IMR-90 (cell line): ENCODE measurements around the gene SOX30. TPM values are rescaled to one million over a fixed set of nuclear protein-coding genes. Genes with fewer than 3 reads are reported as not detected.

Experiments
- ATAC-seq: fragments of 200-7000 bp; cut with Tn5 transposase; 2 replicates; pipeline ENCODE4 v1.9.1; 2020; ENCODE audit warnings: low read depth, mild to moderate bottlenecking, moderate library complexity
- BruUV-seq: library from RNA; stranded (reverse); fragments of 400-500 nt; replicated peaks from 2 replicates; lab custom pipeline; 2021; lab: Mats Ljungman, UMichigan
- CTCF ChIA-PET: fragments of 300-600 bp; formaldehyde crosslinking; extraction: SDS; loops from one replicate; lab custom pipeline; 2021; ENCODE audit warnings: antibody characterized with exemption; lab: Yijun Ruan, JAX
- POLR2A ChIA-PET: fragments of 300-600 bp; sonication (Branson Sonifier 250); formaldehyde crosslinking; loops from one replicate; lab custom pipeline; 2022; ENCODE audit warnings: antibody characterized with exemption; ENCODE audit not compliant: unreplicated experiment; lab: Charles Lee
- DNase-seq: peaks from one replicate; pipeline ENCODE4 v3.0.0; 2013
- H2AFZ ChIP-seq: replicated peaks from 2 replicates; pipeline ENCODE3; 2013; ENCODE audit warnings: low read length, mild to moderate bottlenecking; ENCODE audit not compliant: poor library complexity
- H2AK5ac ChIP-seq: 2 replicates; pipeline ENCODE4 v1.6.1; 2013; ENCODE audit warnings: low read depth, low read length, inconsistent platforms
- H2AK9ac ChIP-seq: replicated peaks from 2 replicates; pipeline ENCODE3; 2013; ENCODE audit warnings: mild to moderate bottlenecking, low read depth, low read length, moderate library complexity; ENCODE audit not compliant: poor library complexity
- H2BK120ac ChIP-seq: 2 replicates; pipeline ENCODE4 v1.6.1; 2013; ENCODE audit warnings: low read depth, low read length, inconsistent platforms
- H2BK15ac ChIP-seq: 3 replicates; pipeline ENCODE4 v1.6.1; 2013; ENCODE audit warnings: low read depth, low read length, inconsistent platforms
- H2BK20ac ChIP-seq: 2 replicates; pipeline ENCODE4 v1.6.1; 2013; ENCODE audit warnings: low read depth, mild to moderate bottlenecking, inconsistent platforms, low read length, moderate library complexity
- H2BK5ac ChIP-seq: 2 replicates; pipeline ENCODE4 v1.6.1; 2013; ENCODE audit warnings: mild to moderate bottlenecking, low read depth, low read length, inconsistent platforms; ENCODE audit not compliant: poor library complexity, severe bottlenecking
- H3K14ac ChIP-seq: replicated peaks from 2 replicates; pipeline ENCODE4 v1.6.1; 2013; ENCODE audit warnings: low read depth, low read length, inconsistent platforms
- H3K18ac ChIP-seq: 2 replicates; pipeline ENCODE4 v1.6.1; 2013; ENCODE audit warnings: low read depth, low read length, control low read depth
- H3K23ac ChIP-seq: 2 replicates; pipeline ENCODE4 v1.6.1; 2013; ENCODE audit warnings: low read depth, low read length, inconsistent platforms
- H3K27ac ChIP-seq: 2 replicates; pipeline ENCODE4 v1.5.1; 2013; ENCODE audit warnings: mild to moderate bottlenecking, control low read depth, low read length; ENCODE audit not compliant: insufficient read depth
- H3K27me3 ChIP-seq: 2 replicates; pipeline ENCODE4 v1.6.1; 2013; ENCODE audit warnings: low read length; ENCODE audit not compliant: control insufficient read depth, insufficient read depth
- H3K36me3 ChIP-seq: 2 replicates; pipeline ENCODE4 v1.6.1; 2013; ENCODE audit warnings: low read length, mixed read lengths; ENCODE audit not compliant: control insufficient read depth, insufficient read depth
- H3K4ac ChIP-seq: 2 replicates; pipeline ENCODE4 v1.6.1; 2013; ENCODE audit warnings: low read depth, low read length, inconsistent platforms
- H3K4me1 ChIP-seq: 2 replicates; pipeline ENCODE4 v1.6.1; 2013; ENCODE audit warnings: low read length, mixed read lengths; ENCODE audit not compliant: control insufficient read depth, insufficient read depth
- H3K4me2 ChIP-seq: 2 replicates; pipeline ENCODE4 v1.6.1; 2013; ENCODE audit warnings: low read depth, mild to moderate bottlenecking, control low read depth, low read length, moderate library complexity
- H3K4me3 ChIP-seq: 2 replicates; pipeline ENCODE4 v1.5.1; 2013; ENCODE audit warnings: low read depth, mild to moderate bottlenecking, control low read depth, low read length, moderate library complexity; ENCODE audit not compliant: insufficient read depth
- H3K56ac ChIP-seq: 2 replicates; pipeline ENCODE4 v1.6.1; 2013; ENCODE audit warnings: low read length, inconsistent platforms; ENCODE audit not compliant: insufficient read depth; ENCODE audit errors: extremely low read depth
- H3K79me1 ChIP-seq, 2 experiments: 2 replicates each; pipeline ENCODE4 v1.6.1; 2013; ENCODE audit warnings: low read length in 2 of 2, inconsistent platforms in 1 of 2, low read depth in 1 of 2
- H3K9ac ChIP-seq: 2 replicates; pipeline ENCODE4 v1.6.1; 2013; ENCODE audit warnings: low read depth, low read length, control low read depth
- H3K9me1 ChIP-seq: 2 replicates; pipeline ENCODE4 v1.6.1; 2013; ENCODE audit warnings: low read length, inconsistent platforms; ENCODE audit not compliant: insufficient read depth
- H3K9me3 ChIP-seq: 2 replicates; pipeline ENCODE4 v1.6.1; 2013; ENCODE audit warnings: low read length; ENCODE audit not compliant: control insufficient read depth, insufficient read depth
- H4K20me1 ChIP-seq: 2 replicates; pipeline ENCODE4 v1.6.1; 2013; ENCODE audit warnings: low read length, inconsistent platforms; ENCODE audit not compliant: insufficient read depth
- H4K5ac ChIP-seq: 2 replicates; pipeline ENCODE4 v1.6.1; 2013; ENCODE audit warnings: mild to moderate bottlenecking, low read depth, low read length, control low read depth
- H4K8ac ChIP-seq, 2 experiments: 2 replicates each; pipeline ENCODE4 v1.6.1; 2013; ENCODE audit warnings: low read depth in 2 of 2, low read length in 2 of 2, control low read depth in 1 of 2, inconsistent platforms in 1 of 2
- H4K91ac ChIP-seq: 2 replicates; pipeline ENCODE4 v1.6.1; 2013; ENCODE audit warnings: low read depth, low read length, inconsistent platforms; ENCODE audit not compliant: insufficient read depth
- CHD1 ChIP-seq: IDR thresholded peaks from 2 replicates; pipeline ENCODE4 v1.6.1; 2012; ENCODE audit warnings: low read depth, low read length, improper control_type of control experiment
- ELK1 ChIP-seq: fragments of 150-350 bp; IDR thresholded peaks from 2 replicates; pipeline ENCODE4 v1.6.1; 2016; ENCODE audit warnings: low read depth, mild to moderate bottlenecking, low read length, moderate library complexity, borderline replicate concordance
- FOS ChIP-seq: fragments of 150-350 bp; IDR thresholded peaks from 2 replicates; pipeline ENCODE4 v1.6.1; 2016; ENCODE audit warnings: low read depth, low read length
- MAFK ChIP-seq: IDR thresholded peaks from 2 replicates; pipeline ENCODE4 v1.6.1; 2012; ENCODE audit warnings: low read depth, low read length, improper control_type of control experiment
- MAZ ChIP-seq: IDR thresholded peaks from 2 replicates; pipeline ENCODE4 v1.6.1; 2012; ENCODE audit warnings: low read depth, mild to moderate bottlenecking, low read length, improper control_type of control experiment, moderate library complexity, borderline replicate concordance
- RAD21 ChIP-seq: IDR thresholded peaks from 2 replicates; pipeline ENCODE4 v1.6.1; 2012; ENCODE audit warnings: low read length, improper control_type of control experiment
- USF2 ChIP-seq: fragments of 150-350 bp; IDR thresholded peaks from 2 replicates; pipeline ENCODE4 v1.6.1; 2017; ENCODE audit warnings: mild to moderate bottlenecking, antibody characterized with exemption, low read length, low read depth
- WGBS, 2 experiments: methylation state at CpG; one replicate each; pipeline versions ENCODE4 v1.1.5 to v1.1.7; 2013; ENCODE audit warnings: missing lambda C conversion rate in 2 of 2; ENCODE audit not compliant: insufficient read length in 1 of 2; ENCODE audit errors: extremely low coverage in 2 of 2; 5-methylcytosine and 5-hydroxymethylcytosine counted together
- dilution Hi-C: fragments of 300-500 bp; cut with HindIII; formaldehyde crosslinking; loops from one replicate; pipeline ENCODE4 v1.14.3; 2018; ENCODE audit warnings: low sequenced_read_pairs; ENCODE audit not compliant: unreplicated experiment
- in situ Hi-C: fragments of 300-500 bp; cut with MboI; formaldehyde crosslinking; loops from 3 replicates; pipeline ENCODE4 v1.14.3; 2019; ENCODE audit warnings: low sequenced_read_pairs, inconsistent platforms, mixed read lengths
- intact Hi-C: fragments of 100-400 bp; cut with micrococcal nuclease; formaldehyde crosslinking; loops from 2 replicates; pipeline ENCODE4 v1.10.0; 2022
- polyA plus RNA-seq, 3 experiments: library from polyadenylated mRNA; depleted of rRNA; stranded (reverse); fragments of >200 nt; gene quantifications; 2 replicates each; pipeline ENCODE4 v1.2.3, GENCODE V29; 2012; ENCODE audit warnings: low replicate concordance in 1 of 3
- total RNA-seq: library from RNA; depleted of rRNA; stranded (reverse); fragments of >200 nt; gene quantifications from 2 replicates; pipeline ENCODE4 v1.2.3, GENCODE V29; 2012

SOX30 gene
- total and polyA plus RNA-seq, 2 of the 4 experiments (the other 2 are of a cell fraction), result not detected

GRCh38 chr5:157602505-157602904, 49.7 kb downstream of the SOX30 start:
- H4K20me1 ChIP-seq, result no peaks in the 10 kb centered on the region
- intact Hi-C loops (no loop called here), in situ Hi-C loops (no loop called here), dilution Hi-C loops (no loop called here)
- H3K4me1 ChIP-seq, result peaks cover 8% of the 10 kb centered on the region; the same call in 1 of the 2 replicates
- H3K4me3 ChIP-seq, result no peak overlapping the region
- peak overlapping the region; percentile 18 to 68 for H4K8ac ChIP-seq
- ATAC-seq (no peak), DNase-seq (peak; percentile 65)
- H3K18ac ChIP-seq, result peak overlapping the region; percentile 41; the same call in 1 of the 2 replicates
- H2BK120ac ChIP-seq, result peak overlapping the region; percentile 79
- TF ChIP-seq USF2 (no peak), CHD1 (no peak), ELK1 (no peak), MAFK (no peak), FOS (no peak), MAZ (0 out of 2 replicates have a peak, but pooled peaks have one; percentile 9), RAD21 (0 out of 2 replicates have a peak, but pooled peaks have one; percentile 1)
- H3K27ac ChIP-seq, result no peak overlapping the region; the same call in 1 of the 2 replicates
- peaks cover 15% of the 10 kb centered on the region for H3K9me1 ChIP-seq
- H2AK9ac ChIP-seq, result no peak overlapping the region
- peak overlapping the region; percentile 58 for H2BK20ac ChIP-seq
- peak overlapping the region; percentile 66 for H3K14ac ChIP-seq
- ChIA-PET POLR2A (no interaction called here), CTCF (no interaction called here)
- H3K4me2 ChIP-seq, result no peak overlapping the region
- peak overlapping the region; percentile 81 for H3K4ac ChIP-seq
- H3K36me3 ChIP-seq, result no peaks in the 10 kb centered on the region
- H3K56ac ChIP-seq, result no peak overlapping the region
- no TSS peak for BruUV-seq
- H3K9me3 ChIP-seq, result no peaks in the 10 kb centered on the region
- H3K9ac ChIP-seq, result no peak overlapping the region
- peak overlapping the region; percentile 96; the same call in 2 of the 3 replicates for H2BK15ac ChIP-seq
- peak overlapping the region; percentile 59 for H4K91ac ChIP-seq
- H3K79me1 ChIP-seq, result no peaks in the 10 kb centered on the region; a peak in 1 of 4 replicates
- H4K5ac ChIP-seq, result peak overlapping the region; percentile 39; the same call in 1 of the 2 replicates
- H3K27me3 ChIP-seq, result no peaks in the 10 kb centered on the region
- peak overlapping the region; percentile 41; the same call in 1 of the 2 replicates for H3K23ac ChIP-seq
- H2BK5ac ChIP-seq, result peak overlapping the region; percentile 66
- 20% methylated on average over 2 of the region's 4 CpGs; no CpG with 5 or more reads in 1 of the 2 experiments for WGBS, 2 experiments
- H2AK5ac ChIP-seq, result peak overlapping the region; percentile 76; the same call in 1 of the 2 replicates
- H2AFZ ChIP-seq, result peak overlapping the region; percentile 80
